ENCODE data around the gene ASB2. TPM values are rescaled to one million over a fixed set of nuclear protein-coding genes. Genes with fewer than 3 reads are reported as not detected.
A peak's percentile ranks its signal among the peaks of the same experiment; 100 is the strongest.

ASB2 gene
- polyA plus RNA-seq, 3 donors, result 0.25 to 2.5 (median 1.4) TPM

DNA sequence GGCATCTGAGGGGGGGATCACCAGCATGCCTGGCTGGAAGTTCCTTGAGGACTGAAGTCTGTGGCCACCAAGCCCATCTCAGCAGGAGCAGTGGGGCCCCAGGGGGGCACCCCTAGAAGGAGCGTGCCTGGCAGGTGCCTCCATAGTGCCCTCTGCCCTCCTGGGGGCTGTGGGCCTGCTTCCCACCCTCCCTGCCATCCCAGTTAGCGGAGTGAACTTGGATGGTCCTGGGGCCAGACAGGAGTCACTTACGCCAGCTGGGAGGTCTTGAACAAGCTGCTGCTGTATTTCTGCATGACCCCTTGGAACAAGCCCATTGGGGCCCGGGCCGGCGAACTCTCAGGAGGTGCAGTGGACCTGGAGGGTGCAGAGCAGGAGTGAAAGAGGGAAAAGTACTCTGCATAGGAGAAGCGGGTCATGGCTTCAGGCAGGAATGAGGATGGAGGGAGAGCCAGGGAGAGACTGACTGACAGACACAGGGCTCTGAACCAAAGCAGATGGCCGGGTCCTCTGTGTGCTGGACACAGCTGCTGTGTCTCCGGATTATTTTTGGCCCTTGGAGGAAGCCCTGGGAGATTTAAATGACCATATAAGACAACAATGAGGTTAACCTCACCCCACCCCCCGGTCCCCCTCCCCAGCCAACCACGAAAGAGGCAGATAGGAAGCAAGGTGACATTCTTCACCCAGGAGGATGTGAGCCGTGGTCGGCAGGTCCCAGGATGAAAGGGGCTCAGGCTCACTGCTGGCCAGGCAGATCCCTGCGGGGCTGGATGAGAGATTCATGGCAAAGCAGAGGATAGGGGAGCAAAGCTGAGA is 19.6 kb downstream of the ASB2 start:
- H3K27me3 Mint-ChIP-seq (ENCODE audit: low read depth in 3 of 3), result peaks cover 0 to 6% (median 4%) of the 10 kb centered on the region in 3 donors
- intact Hi-C loops (cut with micrococcal nuclease), result loop anchor here (5.0 kb wide), 2 partner anchors 436 to 1356 kb away; no protein-coding TSS in a partner anchor
- no peak for DNase-seq
- peaks cover 90% of the 10 kb centered on the region for H3K4me1 Mint-ChIP-seq
- no peaks in the 10 kb centered on the region for H4K20me1 ChIP-seq (ENCODE audit: insufficient read depth, low read length)
- H3K79me2 ChIP-seq (ENCODE audit: insufficient read depth, low read length), result no peaks in the 10 kb centered on the region
- H3K4me2 ChIP-seq (replicated peaks; ENCODE audit: extremely low read depth, low read length, poor library complexity, severe bottlenecking), result no peak overlapping the region
- TF ChIP-seq, protein P1, sequence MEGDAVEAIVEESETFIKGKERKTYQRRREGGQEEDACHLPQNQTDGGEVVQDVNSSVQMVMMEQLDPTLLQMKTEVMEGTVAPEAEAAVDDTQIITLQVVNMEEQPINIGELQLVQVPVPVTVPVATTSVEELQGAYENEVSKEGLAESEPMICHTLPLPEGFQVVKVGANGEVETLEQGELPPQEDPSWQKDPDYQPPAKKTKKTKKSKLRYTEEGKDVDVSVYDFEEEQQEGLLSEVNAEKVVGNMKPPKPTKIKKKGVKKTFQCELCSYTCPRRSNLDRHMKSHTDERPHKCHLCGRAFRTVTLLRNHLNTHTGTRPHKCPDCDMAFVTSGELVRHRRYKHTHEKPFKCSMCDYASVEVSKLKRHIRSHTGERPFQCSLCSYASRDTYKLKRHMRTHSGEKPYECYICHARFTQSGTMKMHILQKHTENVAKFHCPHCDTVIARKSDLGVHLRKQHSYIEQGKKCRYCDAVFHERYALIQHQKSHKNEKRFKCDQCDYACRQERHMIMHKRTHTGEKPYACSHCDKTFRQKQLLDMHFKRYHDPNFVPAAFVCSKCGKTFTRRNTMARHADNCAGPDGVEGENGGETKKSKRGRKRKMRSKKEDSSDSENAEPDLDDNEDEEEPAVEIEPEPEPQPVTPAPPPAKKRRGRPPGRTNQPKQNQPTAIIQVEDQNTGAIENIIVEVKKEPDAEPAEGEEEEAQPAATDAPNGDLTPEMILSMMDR (IDR thresholded peaks at IDR 0.05), result no peak
- H3K27me3 ChIP-seq (ENCODE audit: control insufficient read depth in 2 of 2, insufficient read depth in 2 of 2, low read length in 2 of 2), result no peaks in the 10 kb centered on the region
- H3K4me3 ChIP-seq (replicated peaks in 1 of 3; ENCODE audit: low read depth in 2 of 3, low read length in 3 of 3), result no peak overlapping the region
- peaks cover 0 to 3% (median 0%) of the 10 kb centered on the region in 7 donors for H3K9me3 Mint-ChIP-seq
- no peaks in the 10 kb centered on the region for H3K9me3 ChIP-seq (replicated peaks in 1 of 2; ENCODE audit: control insufficient read depth in 1 of 2, insufficient read depth in 1 of 2, low read length in 2 of 2)
- peaks cover 3 to 17% of the 10 kb centered on the region in 2 donors for H3K36me3 Mint-ChIP-seq
- peak overlapping the region; percentile 87 for H3K9ac ChIP-seq (ENCODE audit: insufficient read depth, low read length, poor library complexity, severe bottlenecking)
- no peak overlapping the region for H3K4me3 Mint-ChIP-seq
- peak overlapping the region; percentile 81 to 99 (median 98) for H3K27ac Mint-ChIP-seq
- no peak overlapping the region for H2AFZ ChIP-seq (ENCODE audit: insufficient read depth, low read depth, low read length, poor library complexity, severe bottlenecking)
- peaks cover 76 to 84% of the 10 kb centered on the region in 2 donors for H3K4me1 ChIP-seq (ENCODE audit: control insufficient read depth in 1 of 2, insufficient read depth in 2 of 2, low read length in 2 of 2)
- H3K36me3 ChIP-seq (replicated peaks in 1 of 2; ENCODE audit: control insufficient read depth in 1 of 2, insufficient read depth in 2 of 2, low read length in 2 of 2), result no peaks in the 10 kb centered on the region
- 82% methylated on average over 10 of the region's 14 CpGs for WGBS (ENCODE audit: insufficient coverage)
- peak overlapping the region; percentile 93 to 100 for H3K27ac ChIP-seq (ENCODE audit: low read depth in 1 of 2, low read length in 2 of 2)

DNA sequence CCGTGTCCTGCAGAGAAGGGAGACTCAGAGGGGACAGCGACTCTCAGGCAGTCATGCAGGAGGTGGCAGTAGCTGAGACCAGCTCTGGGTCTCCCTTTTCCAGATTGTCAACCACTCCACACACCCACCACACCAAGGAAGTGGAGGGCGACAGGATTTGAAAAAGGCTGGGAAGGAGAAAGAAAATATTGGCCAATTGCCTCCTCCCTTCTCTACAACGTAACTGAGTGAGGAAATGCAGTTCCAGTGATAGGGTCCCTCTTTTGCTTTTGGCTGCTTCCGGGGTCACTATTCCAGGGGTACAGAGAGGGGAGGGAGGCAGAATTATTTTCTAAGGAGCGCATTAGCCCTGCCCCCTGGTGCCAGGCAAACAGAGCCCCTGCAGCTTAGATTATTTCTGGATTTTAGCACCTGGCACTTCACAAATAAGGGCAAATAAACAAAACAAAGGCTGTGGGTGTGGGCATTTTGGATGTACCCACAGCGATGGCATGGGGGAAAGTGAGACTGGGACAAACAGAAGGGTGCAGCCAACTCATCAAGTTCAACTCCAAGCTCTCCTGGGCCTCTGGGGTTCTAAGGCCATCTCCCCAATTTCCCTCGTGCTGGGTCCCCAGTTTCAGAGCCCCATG is 20.4 kb downstream of the ASB2 start:
- Histone ChIP-seq H3K27me3 (ENCODE audit: control insufficient read depth in 2 of 2, insufficient read depth in 2 of 2, low read length in 2 of 2) (no peaks in the 10 kb centered on the region), H3K9ac (ENCODE audit: insufficient read depth, low read length, poor library complexity, severe bottlenecking) (peak overlapping the region; percentile 87), H4K20me1 (ENCODE audit: insufficient read depth, low read length) (no peaks in the 10 kb centered on the region), H3K27ac (ENCODE audit: low read depth in 1 of 2, low read length in 2 of 2) (peak overlapping the region; percentile 93 to 100), H3K79me2 (ENCODE audit: insufficient read depth, low read length) (no peaks in the 10 kb centered on the region), H3K36me3 (replicated peaks in 1 of 2; ENCODE audit: control insufficient read depth in 1 of 2, insufficient read depth in 2 of 2, low read length in 2 of 2) (no peaks in the 10 kb centered on the region), H3K9me3 (replicated peaks in 1 of 2; ENCODE audit: control insufficient read depth in 1 of 2, insufficient read depth in 1 of 2, low read length in 2 of 2) (no peaks in the 10 kb centered on the region), H3K4me3 (replicated peaks in 1 of 3; ENCODE audit: low read depth in 2 of 3, low read length in 3 of 3) (peak overlapping the region in 2 of 3 experiments; percentile 18 to 48), H3K4me1 (ENCODE audit: control insufficient read depth in 1 of 2, insufficient read depth in 2 of 2, low read length in 2 of 2) (peaks cover 77 to 79% of the 10 kb centered on the region in 2 donors), H3K4me2 (replicated peaks; ENCODE audit: extremely low read depth, low read length, poor library complexity, severe bottlenecking) (peak overlapping the region; percentile 52), H2AFZ (ENCODE audit: insufficient read depth, low read depth, low read length, poor library complexity, severe bottlenecking) (no peak overlapping the region)
- TF ChIP-seq, protein P1 (IDR thresholded peaks at IDR 0.05), result no peak
- intact Hi-C loops (cut with micrococcal nuclease), result loop anchor here (2.0 to 5.0 kb wide), 3 partner anchors 15 to 1356 kb away; no protein-coding TSS in a partner anchor
- Mint-ChIP-seq H3K36me3 (peaks cover 0 to 14% of the 10 kb centered on the region in 2 donors), H3K4me1 (peaks cover 85% of the 10 kb centered on the region), H3K9me3 (peaks cover 0 to 3% (median 0%) of the 10 kb centered on the region in 7 donors), H3K27ac (peak overlapping the region; percentile 96 to 99 (median 98)), H3K27me3 (ENCODE audit: low read depth in 3 of 3) (peaks cover 0 to 6% (median 4%) of the 10 kb centered on the region in 3 donors), H3K4me3 (peak overlapping the region; percentile 61 to 83)
- WGBS (ENCODE audit: insufficient coverage), result 52% methylated on average over 4 of the region's 8 CpGs
- no peak for DNase-seq
